MCF 10A (cell line): Measurements from ENCODE around the gene AREG. TPM values are rescaled to one million over a fixed set of nuclear protein-coding genes. Genes with fewer than 3 reads are reported as not detected.

Experiments
- BruUV-seq: library from RNA; stranded (reverse); fragments of 400-500 nt; replicated peaks from 2 replicates; lab custom pipeline; 2021; lab: Mats Ljungman, UMichigan
- CTCF ChIA-PET: fragments of 300-600 bp; sonication (Branson Sonifier 250); formaldehyde crosslinking; extraction: SDS; loops from one replicate; lab custom pipeline; 2021; ENCODE audit warnings: antibody characterized with exemption, inconsistent platforms; lab: Yijun Ruan, JAX
- POLR2A ChIA-PET: fragments of 300-600, 350-650 bp; sonication (Branson Sonifier 250); formaldehyde crosslinking; extraction: SDS; loops from one replicate; lab custom pipeline; 2020; ENCODE audit warnings: antibody characterized with exemption, inconsistent platforms; lab: Yijun Ruan, JAX
- DNase-seq: peaks from one replicate; pipeline ENCODE4 v3.0.0-alpha.2; 2018; ENCODE audit not compliant: unreplicated experiment
- H3K27ac Mint-ChIP-seq: one replicate; pipeline ENCODE4 v1.8.0; 2022; ENCODE audit warnings: mild to moderate bottlenecking, low read depth, mixed read lengths; ENCODE audit not compliant: unreplicated experiment
- H3K27me3 Mint-ChIP-seq: one replicate; pipeline ENCODE4 v1.8.0; 2022; ENCODE audit warnings: mixed read lengths; ENCODE audit not compliant: insufficient read depth, unreplicated experiment
- H3K36me3 Mint-ChIP-seq: one replicate; pipeline ENCODE4 v1.8.0; 2022; ENCODE audit warnings: mild to moderate bottlenecking, moderate library complexity, mixed read lengths; ENCODE audit not compliant: insufficient read depth, unreplicated experiment
- H3K4me1 Mint-ChIP-seq: one replicate; pipeline ENCODE4 v1.8.0; 2022; ENCODE audit warnings: mixed read lengths; ENCODE audit not compliant: insufficient read depth, unreplicated experiment
- H3K4me3 Mint-ChIP-seq: one replicate; pipeline ENCODE4 v1.8.0; 2022; ENCODE audit warnings: mild to moderate bottlenecking, moderate library complexity, mixed read lengths; ENCODE audit not compliant: unreplicated experiment
- H3K9me3 Mint-ChIP-seq: one replicate; pipeline ENCODE4 v1.8.0; 2022; ENCODE audit warnings: mixed read lengths; ENCODE audit not compliant: unreplicated experiment
- CTCF ChIP-seq: fragments of 200-600 bp; IDR thresholded peaks from one replicate; pipeline ENCODE4 v1.8.0; 2022; ENCODE audit warnings: antibody characterized with exemption, mild to moderate bottlenecking; ENCODE audit not compliant: unreplicated experiment
- intact Hi-C: fragments of 100-400 bp; cut with micrococcal nuclease; formaldehyde crosslinking; loops from 2 replicates; pipeline ENCODE4 v1.14.1; 2022
- total RNA-seq: library from RNA; stranded (reverse); gene quantifications from 2 replicates; pipeline ENCODE4 v1.2.3, GENCODE V29; 2022

The AREG gene
- total RNA-seq, 1 experiment from 2014 or later, result 1,878 TPM

DNA sequence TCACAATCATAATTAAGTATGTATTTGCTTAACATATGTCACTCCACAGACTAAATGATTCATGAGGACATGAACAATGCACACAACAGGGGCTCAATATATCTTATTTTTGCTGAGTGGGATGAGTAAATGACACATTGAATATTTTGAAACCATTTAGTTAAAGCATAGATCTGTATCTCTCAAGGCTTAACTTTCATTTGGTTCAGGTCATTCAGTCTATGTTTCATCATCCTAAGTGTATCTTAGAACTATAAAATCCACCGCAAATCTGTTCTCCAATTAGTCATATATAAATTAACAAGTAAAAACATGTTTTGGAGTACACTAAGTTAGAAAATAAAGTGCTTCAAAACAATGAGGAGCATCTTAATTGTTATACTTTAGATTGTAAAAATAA is 45.8 kb downstream of the AREG start:
- CTCF ChIA-PET, result interaction anchor here (0.9 to 1.1 kb wide), 2 partner anchors 162 to 171 kb away, joined by 3 read pairs; no protein-coding TSS in a partner anchor
- H3K4me1 Mint-ChIP-seq, result peaks cover 13% of the 10 kb centered on the region

GRCh38 chr4:74499986-74500781 is 55.2 kb downstream of the AREG start:
- no peaks in the 10 kb centered on the region for H3K9me3 Mint-ChIP-seq
- peaks cover 20% of the 10 kb centered on the region for H3K4me1 Mint-ChIP-seq
- no peak overlapping the region for H3K27ac Mint-ChIP-seq
- peaks cover 6% of the 10 kb centered on the region for H3K36me3 Mint-ChIP-seq
- H3K4me3 Mint-ChIP-seq, result no peak overlapping the region
- DNase-seq, result no peak
- H3K27me3 Mint-ChIP-seq, result peaks cover 11% of the 10 kb centered on the region
- ChIA-PET POLR2A (interaction anchor here (1.0 to 2.2 kb wide), 3 partner anchors 9 to 51 kb away, joined by 3 to 7 read pairs (median 3); no protein-coding TSS in a partner anchor), CTCF (interaction anchor here (0.8 to 1.3 kb wide), 3 partner anchors 31 to 130 kb away, joined by 3 to 6 read pairs (median 3); no protein-coding TSS in a partner anchor)
- BruUV-seq, result no TSS peak
- intact Hi-C loops, result loop anchor here (5.0 kb wide), 1 partner anchor 43 kb away; no protein-coding TSS in a partner anchor
- TF ChIP-seq CTCF, result no peak

More for the DNA sequence above, 45.8 kb downstream of the AREG start:
- H3K9me3 Mint-ChIP-seq, result no peaks in the 10 kb centered on the region
- intact Hi-C loops, result no loop called here
- POLR2A ChIA-PET, result interaction anchor here (0.5 to 4.5 kb wide), 17 partner anchors 8 to 253 kb away, joined by 3 to 25 read pairs (median 4); partner anchors contain the start of gene AREG
- H3K4me3 Mint-ChIP-seq, result no peak overlapping the region
- BruUV-seq, result no TSS peak
- no peaks in the 10 kb centered on the region for H3K27me3 Mint-ChIP-seq
- no peak for DNase-seq
- peak overlapping the region; percentile 35 for H3K27ac Mint-ChIP-seq
- TF ChIP-seq CTCF, result no peak
- no peaks in the 10 kb centered on the region for H3K36me3 Mint-ChIP-seq

- H3K36me3 Mint-ChIP-seq, result peaks cover 6% of the 10 kb centered on the region
- ChIA-PET CTCF (no interaction called here), POLR2A (interaction anchor here (1.3 to 1.6 kb wide), 2 partner anchors 26 to 52 kb away, joined by 3 read pairs; no protein-coding TSS in a partner anchor)
- intact Hi-C loops, result loop anchor here (5.0 kb wide), 1 partner anchor 44 kb away; no protein-coding TSS in a partner anchor
- H3K27ac Mint-ChIP-seq, result no peak overlapping the region
- DNase-seq, result peak; percentile 55
- H3K27me3 Mint-ChIP-seq, result peaks cover 11% of the 10 kb centered on the region
- peaks cover 4% of the 10 kb centered on the region for H3K9me3 Mint-ChIP-seq
- peaks cover 20% of the 10 kb centered on the region for H3K4me1 Mint-ChIP-seq
- no peak overlapping the region for H3K4me3 Mint-ChIP-seq
- no peak for TF ChIP-seq CTCF
- BruUV-seq, result no TSS peak
These were observed 56.6 kb downstream of the AREG start for GRCh38 chr4:74501579-74501978.

- H3K27ac Mint-ChIP-seq, result peak overlapping the region; percentile 46
These were observed 58.6 kb downstream of the AREG start for GRCh38 chr4:74503580-74503979.

More at GRCh38 chr4:74503580-74503979, 58.6 kb downstream of the AREG start:
- TF ChIP-seq CTCF, result no peak
- ChIA-PET CTCF (no interaction called here), POLR2A (interaction anchor here (0.6 to 2.9 kb wide), 10 partner anchors 13 to 126 kb away, joined by 3 to 13 read pairs (median 4); no protein-coding TSS in a partner anchor)
- intact Hi-C loops, result loop anchor here (5.0 kb wide), 1 partner anchor 46 kb away; no protein-coding TSS in a partner anchor
- peaks cover 7% of the 10 kb centered on the region for H3K9me3 Mint-ChIP-seq
- peaks cover 5% of the 10 kb centered on the region for H3K27me3 Mint-ChIP-seq
- no TSS peak for BruUV-seq
- H3K36me3 Mint-ChIP-seq, result peaks cover 6% of the 10 kb centered on the region
- H3K4me1 Mint-ChIP-seq, result peaks cover 20% of the 10 kb centered on the region
- no peak overlapping the region for H3K4me3 Mint-ChIP-seq
- DNase-seq, result peak; percentile 63
